Activated naive CD8-positive, alpha-beta T cell treated with anti-CD3 and anti-CD28 coated beads, Interleukin-2, amount 50 U/mL, for 24 hours (primary cell): Measurements from ENCODE around the gene RAB11FIP4.
A peak's percentile ranks its signal among the peaks of the same experiment; 100 is the strongest.
"Not testable (repeated sequence)": the region's sequence is repeated elsewhere in the genome, so short reads cannot be mapped to it uniquely, and the experiment has no call there.

Experiments used
- ATAC-seq: fragments of 150-1000 bp; cut with Tn5 transposase; one replicate; pipeline ENCODE4 v1.10.0; 2021
- DNase-seq: peaks from one replicate; pipeline ENCODE4 v3.0.0; 2021
- H3K27ac Mint-ChIP-seq: one replicate; pipeline ENCODE4 v1.8.0; 2021; ENCODE audit warnings: mild to moderate bottlenecking, mixed read lengths
- H3K27me3 Mint-ChIP-seq: one replicate; pipeline ENCODE4 v1.8.0; 2021; ENCODE audit warnings: mixed read lengths
- H3K36me3 Mint-ChIP-seq: one replicate; pipeline ENCODE4 v1.8.0; 2021; ENCODE audit warnings: low read depth, mixed read lengths
- H3K4me1 Mint-ChIP-seq: one replicate; pipeline ENCODE4 v1.8.0; 2021; ENCODE audit warnings: mixed read lengths
- H3K4me3 Mint-ChIP-seq: one replicate; pipeline ENCODE4 v1.8.0; 2021; ENCODE audit warnings: mild to moderate bottlenecking, moderate library complexity, mixed read lengths
- H3K9me3 Mint-ChIP-seq: one replicate; pipeline ENCODE4 v1.8.0; 2021; ENCODE audit warnings: mixed read lengths

RAB11FIP4 gene

GRCh38 chr17:31428111-31428510 is 36.6 kb downstream of the RAB11FIP4 start:
- no peaks in the 10 kb centered on the region for H3K36me3 Mint-ChIP-seq
- no peak overlapping the region for H3K4me3 Mint-ChIP-seq
- no peak overlapping the region for H3K27ac Mint-ChIP-seq
- H3K9me3 Mint-ChIP-seq, result no peaks in the 10 kb centered on the region
- H3K4me1 Mint-ChIP-seq, result peaks cover under 1% of the 10 kb centered on the region
- H3K27me3 Mint-ChIP-seq, result peaks cover 14% of the 10 kb centered on the region
- DNase-seq, result no peak
- ATAC-seq, result no peak

GRCh38 chr17:31428512-31428911 is 37.0 kb downstream of the RAB11FIP4 start:
- Mint-ChIP-seq H3K36me3 (no peaks in the 10 kb centered on the region), H3K27me3 (peaks cover 14% of the 10 kb centered on the region), H3K4me3 (no peak overlapping the region), H3K27ac (no peak overlapping the region), H3K4me1 (peaks cover 4% of the 10 kb centered on the region), H3K9me3 (no peaks in the 10 kb centered on the region)
- DNase-seq, result no peak
- ATAC-seq, result no peak

GRCh38 chr17:31431098-31431851 is 39.8 kb downstream of the RAB11FIP4 start:
- no peak overlapping the region for H3K4me3 Mint-ChIP-seq
- no peak for ATAC-seq
- H3K4me1 Mint-ChIP-seq, result peaks cover 11% of the 10 kb centered on the region
- H3K27ac Mint-ChIP-seq, result no peak overlapping the region
- peaks cover 12% of the 10 kb centered on the region for H3K27me3 Mint-ChIP-seq
- H3K36me3 Mint-ChIP-seq, result no peaks in the 10 kb centered on the region
- H3K9me3 Mint-ChIP-seq, result no peaks in the 10 kb centered on the region
- no peak for DNase-seq

GRCh38 chr17:31431852-31432658 is 40.6 kb downstream of the RAB11FIP4 start:
- Mint-ChIP-seq H3K27ac (no peak overlapping the region), H3K4me3 (no peak overlapping the region), H3K27me3 (peaks cover 12% of the 10 kb centered on the region), H3K9me3 (no peaks in the 10 kb centered on the region), H3K4me1 (peaks cover 11% of the 10 kb centered on the region), H3K36me3 (no peaks in the 10 kb centered on the region)
- ATAC-seq, result no peak
- DNase-seq, result no peak

- peaks cover 13% of the 10 kb centered on the region for H3K4me1 Mint-ChIP-seq
- ATAC-seq, result peak; percentile 34
- peaks cover 12% of the 10 kb centered on the region for H3K27me3 Mint-ChIP-seq
- no peaks in the 10 kb centered on the region for H3K36me3 Mint-ChIP-seq
- H3K9me3 Mint-ChIP-seq, result no peaks in the 10 kb centered on the region
- H3K4me3 Mint-ChIP-seq, result no peak overlapping the region
- DNase-seq, result no peak
- H3K27ac Mint-ChIP-seq, result no peak overlapping the region
Measured at GRCh38 chr17:31433091-31433790, 41.8 kb downstream of the RAB11FIP4 start.

DNA sequence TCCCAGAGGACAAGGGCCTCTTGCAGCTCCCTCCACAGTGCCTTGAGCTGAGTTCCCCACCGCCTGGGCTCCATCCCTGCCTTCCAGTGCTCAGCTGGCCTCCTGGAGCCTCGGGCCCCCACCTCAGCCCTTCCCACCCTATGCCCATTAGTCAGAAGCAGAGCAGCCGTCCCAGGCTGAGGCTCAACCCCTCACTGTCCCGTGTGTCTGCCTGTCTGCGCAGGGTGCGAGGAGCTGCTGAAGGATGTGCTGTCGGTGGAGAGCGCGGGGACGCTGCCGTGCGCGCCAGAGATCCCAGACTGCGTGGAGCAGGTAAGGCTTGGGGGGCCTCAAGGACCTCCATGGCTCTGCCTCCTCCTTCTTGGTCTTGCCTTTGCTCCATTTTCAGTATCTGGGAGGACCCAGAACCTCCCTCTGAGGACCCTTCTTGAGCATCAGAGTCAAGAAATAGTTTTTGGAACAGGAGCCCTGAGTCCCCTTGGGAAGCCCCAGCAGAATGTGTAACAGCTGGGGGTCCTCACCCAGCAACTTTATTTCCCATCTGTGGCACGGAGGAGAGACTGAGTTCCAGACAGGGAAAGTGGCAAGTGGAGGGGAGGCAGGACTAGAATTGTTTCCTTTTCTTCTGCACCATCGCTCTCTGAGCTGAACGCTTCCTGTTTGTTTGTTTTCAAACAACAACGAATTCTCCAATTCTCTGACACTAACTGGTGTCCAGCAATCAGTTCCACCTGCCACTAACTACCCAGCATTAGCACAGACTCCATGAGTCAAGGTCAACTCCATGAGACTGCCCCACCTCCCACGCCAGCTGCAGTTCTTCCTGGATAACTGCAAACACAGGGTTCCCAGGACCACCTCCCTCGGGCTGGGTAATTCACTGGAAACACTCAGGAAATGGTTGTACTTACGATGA is 42.6 kb downstream of the RAB11FIP4 start:
- ATAC-seq, result no peak
- Mint-ChIP-seq H3K4me3 (no peak overlapping the region), H3K9me3 (no peaks in the 10 kb centered on the region), H3K27me3 (peaks cover 12% of the 10 kb centered on the region), H3K36me3 (no peaks in the 10 kb centered on the region), H3K4me1 (peaks cover 13% of the 10 kb centered on the region), H3K27ac (no peak overlapping the region)
- DNase-seq, result no peak

- no peaks in the 10 kb centered on the region for H3K9me3 Mint-ChIP-seq
- peaks cover 11% of the 10 kb centered on the region for H3K27me3 Mint-ChIP-seq
- no peak overlapping the region for H3K27ac Mint-ChIP-seq
- DNase-seq (no peak), ATAC-seq (no peak)
- no peak overlapping the region for H3K4me3 Mint-ChIP-seq
- peaks cover 13% of the 10 kb centered on the region for H3K4me1 Mint-ChIP-seq
- H3K36me3 Mint-ChIP-seq, result no peaks in the 10 kb centered on the region
Measured at GRCh38 chr17:31434727-31435050, 43.2 kb downstream of the RAB11FIP4 start.

DNA sequence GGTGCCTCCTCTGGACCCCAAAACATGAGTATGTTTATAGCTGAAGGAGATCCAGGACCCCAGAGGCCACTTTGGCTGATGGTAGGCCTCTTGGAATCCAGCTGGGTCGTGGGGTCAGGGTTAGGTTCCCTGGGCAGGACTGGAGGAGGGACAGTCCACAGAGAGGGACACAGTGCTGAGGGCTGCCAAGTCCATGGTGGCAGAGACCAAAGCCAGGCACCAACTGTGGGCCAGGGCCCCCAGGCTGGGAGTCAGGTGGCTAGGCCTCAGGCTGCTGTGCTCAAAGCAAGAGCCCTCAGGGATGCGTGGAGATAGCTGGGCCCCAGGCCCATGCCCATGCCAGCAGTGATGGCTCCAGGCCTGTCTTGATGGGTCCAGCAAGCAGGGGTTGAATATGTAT is 44.1 kb downstream of the RAB11FIP4 start:
- Mint-ChIP-seq H3K27me3 (peaks cover 6% of the 10 kb centered on the region), H3K36me3 (no peaks in the 10 kb centered on the region), H3K4me1 (peaks cover 13% of the 10 kb centered on the region), H3K27ac (no peak overlapping the region), H3K4me3 (no peak overlapping the region), H3K9me3 (no peaks in the 10 kb centered on the region)
- DNase-seq (no peak), ATAC-seq (no peak)

- no peaks in the 10 kb centered on the region for H3K9me3 Mint-ChIP-seq
- H3K4me3 Mint-ChIP-seq, result no peak overlapping the region
- H3K27ac Mint-ChIP-seq, result no peak overlapping the region
- no peaks in the 10 kb centered on the region for H3K36me3 Mint-ChIP-seq
- no peaks in the 10 kb centered on the region for H3K27me3 Mint-ChIP-seq
- peaks cover 13% of the 10 kb centered on the region for H3K4me1 Mint-ChIP-seq
- ATAC-seq (no peak), DNase-seq (no peak)
Measured at GRCh38 chr17:31437720-31438400, 46.4 kb downstream of the RAB11FIP4 start.

- no peak overlapping the region for H3K4me3 Mint-ChIP-seq
- DNase-seq, result no peak
- H3K4me1 Mint-ChIP-seq, result peaks cover 5% of the 10 kb centered on the region
- no peaks in the 10 kb centered on the region for H3K36me3 Mint-ChIP-seq
- H3K9me3 Mint-ChIP-seq, result no peaks in the 10 kb centered on the region
- H3K27me3 Mint-ChIP-seq, result no peaks in the 10 kb centered on the region
- H3K27ac Mint-ChIP-seq, result no peak overlapping the region
- ATAC-seq, result no peak
Measured at GRCh38 chr17:31439716-31440115, 48.2 kb downstream of the RAB11FIP4 start.

DNA sequence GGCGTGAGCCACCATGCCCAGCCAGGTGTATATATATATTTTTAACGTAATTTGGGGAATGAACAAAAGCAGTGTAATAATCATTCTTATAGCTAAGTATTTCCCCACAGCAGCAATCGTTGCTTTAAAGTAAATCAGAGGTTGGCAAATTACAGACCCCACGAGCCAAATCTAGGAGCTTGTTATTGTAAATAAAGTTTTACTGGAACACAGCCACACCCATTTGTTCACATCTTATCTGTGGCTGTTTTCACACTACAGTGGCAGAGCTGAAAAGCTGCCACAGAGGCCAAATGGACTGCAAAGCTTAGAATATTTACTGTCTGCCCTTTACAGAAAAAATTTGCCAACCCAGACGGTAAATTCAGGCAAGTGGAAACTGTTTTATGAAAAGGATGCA is 50.8 kb downstream of the RAB11FIP4 start:
- H3K4me3 Mint-ChIP-seq, result no peak overlapping the region
- no peaks in the 10 kb centered on the region for H3K27me3 Mint-ChIP-seq
- no peaks in the 10 kb centered on the region for H3K9me3 Mint-ChIP-seq
- H3K4me1 Mint-ChIP-seq, result peaks cover 5% of the 10 kb centered on the region
- H3K27ac Mint-ChIP-seq, result no peak overlapping the region
- no peaks in the 10 kb centered on the region for H3K36me3 Mint-ChIP-seq
- DNase-seq, result no peak
- ATAC-seq, result no peak

DNA sequence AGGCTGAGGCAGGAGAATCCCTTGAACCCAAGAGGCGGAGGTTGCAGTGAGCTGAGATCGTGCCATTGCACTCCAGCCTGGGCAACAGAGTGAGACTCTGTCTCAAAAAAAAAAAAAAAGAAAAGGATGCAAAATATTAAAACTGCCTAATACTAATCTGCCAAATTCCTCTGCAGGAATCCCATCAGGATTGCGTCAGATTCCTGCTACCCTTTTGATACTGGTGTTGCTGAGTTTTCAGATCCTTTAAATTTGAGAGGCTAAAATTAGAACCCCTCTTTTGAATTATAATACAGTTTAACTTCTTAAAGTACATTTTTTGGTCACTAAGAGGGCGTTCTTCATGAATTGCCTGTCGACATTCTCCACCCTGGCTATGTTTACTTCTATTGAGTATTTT is 51.4 kb downstream of the RAB11FIP4 start:
- not testable (repeated sequence) for H3K27ac Mint-ChIP-seq, H3K4me3 Mint-ChIP-seq, ATAC-seq, DNase-seq, H3K4me1 Mint-ChIP-seq, H3K9me3 Mint-ChIP-seq, H3K36me3 Mint-ChIP-seq, H3K27me3 Mint-ChIP-seq

DNA sequence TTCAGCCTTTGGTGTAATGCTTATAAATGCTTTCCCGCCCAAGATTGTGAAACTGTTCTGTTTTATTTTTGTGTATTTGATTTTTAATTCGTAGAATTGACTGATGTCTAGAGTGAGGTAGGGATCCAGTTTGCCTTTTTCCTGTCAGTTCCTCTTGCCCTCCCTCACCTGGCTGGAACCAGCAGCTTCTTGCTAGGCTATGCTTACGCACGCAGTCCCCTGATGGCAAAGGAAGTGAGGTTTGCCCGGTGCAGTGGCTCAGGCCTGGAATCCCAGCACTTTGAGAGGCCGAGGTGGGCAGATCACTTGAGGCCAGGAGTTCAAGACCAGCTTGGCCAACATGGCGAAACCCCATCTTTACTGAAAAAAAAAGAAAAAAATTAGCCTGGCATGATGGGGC is 51.9 kb downstream of the RAB11FIP4 start:
- Mint-ChIP-seq H3K4me1 (peaks cover 4% of the 10 kb centered on the region), H3K27ac (no peak overlapping the region), H3K9me3 (no peaks in the 10 kb centered on the region), H3K4me3 (no peak overlapping the region), H3K27me3 (no peaks in the 10 kb centered on the region), H3K36me3 (no peaks in the 10 kb centered on the region)
- DNase-seq, result no peak
- no peak for ATAC-seq

- Mint-ChIP-seq H3K4me3 (no peak overlapping the region), H3K27me3 (no peaks in the 10 kb centered on the region), H3K9me3 (no peaks in the 10 kb centered on the region), H3K36me3 (no peaks in the 10 kb centered on the region), H3K4me1 (peaks cover 4% of the 10 kb centered on the region), H3K27ac (no peak overlapping the region)
- ATAC-seq (peak; percentile 46), DNase-seq (no peak)
Measured at GRCh38 chr17:31444026-31444425, 52.6 kb downstream of the RAB11FIP4 start.
